ENCODE measurements around the gene NTRK3.

Gene NTRK3

GRCh38 chr15:88091444-88092016 lies 165.0 kb downstream of the NTRK3 start:
- no peaks in the 10 kb centered on the region for H3K36me3 ChIP-seq (ENCODE audit: control insufficient read depth, insufficient read depth, low read length)
- no peaks in the 10 kb centered on the region for H3K9me3 ChIP-seq (ENCODE audit: control insufficient read depth, low read length)
- no peak overlapping the region for H3K9ac ChIP-seq (ENCODE audit: low read length)
- H3K4me3 ChIP-seq (ENCODE audit: low read length), result no peak overlapping the region
- no peaks in the 10 kb centered on the region for H3K27me3 ChIP-seq (ENCODE audit: control insufficient read depth, insufficient read depth, low read length)
- H3K4me1 ChIP-seq (ENCODE audit: control insufficient read depth, insufficient read depth, low read length), result no peaks in the 10 kb centered on the region

GRCh38 chr15:88090481-88091011 lies 166.0 kb downstream of the NTRK3 start:
- no peak overlapping the region for H3K4me3 ChIP-seq (ENCODE audit: low read length)

GRCh38 chr15:88089731-88090130 lies 166.8 kb downstream of the NTRK3 start:
- Histone ChIP-seq H3K4me1 (ENCODE audit: control insufficient read depth, insufficient read depth, low read length) (no peaks in the 10 kb centered on the region), H3K9ac (ENCODE audit: low read length) (no peak overlapping the region), H3K4me3 (ENCODE audit: low read length) (no peak overlapping the region), H3K36me3 (ENCODE audit: control insufficient read depth, insufficient read depth, low read length) (no peaks in the 10 kb centered on the region), H3K27me3 (ENCODE audit: control insufficient read depth, insufficient read depth, low read length) (no peaks in the 10 kb centered on the region), H3K9me3 (ENCODE audit: control insufficient read depth, low read length) (no peaks in the 10 kb centered on the region)

More at GRCh38 chr15:88090481-88091011, 166.0 kb downstream of the NTRK3 start:
- no peaks in the 10 kb centered on the region for H3K4me1 ChIP-seq (ENCODE audit: control insufficient read depth, insufficient read depth, low read length)
- no peaks in the 10 kb centered on the region for H3K36me3 ChIP-seq (ENCODE audit: control insufficient read depth, insufficient read depth, low read length)
- no peaks in the 10 kb centered on the region for H3K9me3 ChIP-seq (ENCODE audit: control insufficient read depth, low read length)
- H3K9ac ChIP-seq (ENCODE audit: low read length), result no peak overlapping the region
- H3K27me3 ChIP-seq (ENCODE audit: control insufficient read depth, insufficient read depth, low read length), result no peaks in the 10 kb centered on the region

GRCh38 chr15:88089024-88089620 lies 167.4 kb downstream of the NTRK3 start:
- no peaks in the 10 kb centered on the region for H3K9me3 ChIP-seq (ENCODE audit: control insufficient read depth, low read length)
- H3K4me3 ChIP-seq (ENCODE audit: low read length), result no peak overlapping the region
- no peaks in the 10 kb centered on the region for H3K27me3 ChIP-seq (ENCODE audit: control insufficient read depth, insufficient read depth, low read length)
- no peaks in the 10 kb centered on the region for H3K36me3 ChIP-seq (ENCODE audit: control insufficient read depth, insufficient read depth, low read length)
- no peaks in the 10 kb centered on the region for H3K4me1 ChIP-seq (ENCODE audit: control insufficient read depth, insufficient read depth, low read length)
- no peak overlapping the region for H3K9ac ChIP-seq (ENCODE audit: low read length)

GRCh38 chr15:88083811-88084760 lies 172.5 kb downstream of the NTRK3 start:
- Histone ChIP-seq H3K4me3 (ENCODE audit: low read length) (no peak overlapping the region), H3K4me1 (ENCODE audit: control insufficient read depth, insufficient read depth, low read length) (no peaks in the 10 kb centered on the region), H3K36me3 (ENCODE audit: control insufficient read depth, insufficient read depth, low read length) (no peaks in the 10 kb centered on the region), H3K9me3 (ENCODE audit: control insufficient read depth, low read length) (no peaks in the 10 kb centered on the region), H3K9ac (ENCODE audit: low read length) (no peak overlapping the region), H3K27me3 (ENCODE audit: control insufficient read depth, insufficient read depth, low read length) (no peaks in the 10 kb centered on the region)

GRCh38 chr15:88080616-88081015 lies 175.9 kb downstream of the NTRK3 start:
- Histone ChIP-seq H3K4me1 (ENCODE audit: control insufficient read depth, insufficient read depth, low read length) (no peaks in the 10 kb centered on the region), H3K9me3 (ENCODE audit: control insufficient read depth, low read length) (no peaks in the 10 kb centered on the region), H3K4me3 (ENCODE audit: low read length) (no peak overlapping the region), H3K36me3 (ENCODE audit: control insufficient read depth, insufficient read depth, low read length) (no peaks in the 10 kb centered on the region), H3K9ac (ENCODE audit: low read length) (no peak overlapping the region), H3K27me3 (ENCODE audit: control insufficient read depth, insufficient read depth, low read length) (no peaks in the 10 kb centered on the region)

GRCh38 chr15:88077296-88078020 lies 179.1 kb downstream of the NTRK3 start:
- no peaks in the 10 kb centered on the region for H3K9me3 ChIP-seq (ENCODE audit: control insufficient read depth, low read length)

GRCh38 chr15:88076328-88076727 lies 180.2 kb downstream of the NTRK3 start:
- H3K27me3 ChIP-seq (ENCODE audit: control insufficient read depth, insufficient read depth, low read length), result no peaks in the 10 kb centered on the region
- H3K9me3 ChIP-seq (ENCODE audit: control insufficient read depth, low read length), result no peaks in the 10 kb centered on the region
- no peak overlapping the region for H3K4me3 ChIP-seq (ENCODE audit: low read length)
- no peaks in the 10 kb centered on the region for H3K36me3 ChIP-seq (ENCODE audit: control insufficient read depth, insufficient read depth, low read length)
- no peak overlapping the region for H3K9ac ChIP-seq (ENCODE audit: low read length)
- no peaks in the 10 kb centered on the region for H3K4me1 ChIP-seq (ENCODE audit: control insufficient read depth, insufficient read depth, low read length)

More at GRCh38 chr15:88077296-88078020, 179.1 kb downstream of the NTRK3 start:
- Histone ChIP-seq H3K4me1 (ENCODE audit: control insufficient read depth, insufficient read depth, low read length) (no peaks in the 10 kb centered on the region), H3K4me3 (ENCODE audit: low read length) (no peak overlapping the region), H3K9ac (ENCODE audit: low read length) (no peak overlapping the region), H3K36me3 (ENCODE audit: control insufficient read depth, insufficient read depth, low read length) (no peaks in the 10 kb centered on the region), H3K27me3 (ENCODE audit: control insufficient read depth, insufficient read depth, low read length) (no peaks in the 10 kb centered on the region)

- H3K36me3 ChIP-seq (ENCODE audit: control insufficient read depth, insufficient read depth, low read length), result no peaks in the 10 kb centered on the region
- no peak overlapping the region for H3K9ac ChIP-seq (ENCODE audit: low read length)
- no peaks in the 10 kb centered on the region for H3K4me1 ChIP-seq (ENCODE audit: control insufficient read depth, insufficient read depth, low read length)
- no peaks in the 10 kb centered on the region for H3K9me3 ChIP-seq (ENCODE audit: control insufficient read depth, low read length)
- H3K27me3 ChIP-seq (ENCODE audit: control insufficient read depth, insufficient read depth, low read length), result no peaks in the 10 kb centered on the region
- H3K4me3 ChIP-seq (ENCODE audit: low read length), result no peak overlapping the region
Measured at GRCh38 chr15:88075102-88075501, 181.4 kb downstream of the NTRK3 start.

- no peaks in the 10 kb centered on the region for H3K36me3 ChIP-seq (ENCODE audit: control insufficient read depth, insufficient read depth, low read length)
- H3K27me3 ChIP-seq (ENCODE audit: control insufficient read depth, insufficient read depth, low read length), result no peaks in the 10 kb centered on the region
- H3K9ac ChIP-seq (ENCODE audit: low read length), result no peak overlapping the region
- H3K9me3 ChIP-seq (ENCODE audit: control insufficient read depth, low read length), result no peaks in the 10 kb centered on the region
- no peaks in the 10 kb centered on the region for H3K4me1 ChIP-seq (ENCODE audit: control insufficient read depth, insufficient read depth, low read length)
- H3K4me3 ChIP-seq (ENCODE audit: low read length), result no peak overlapping the region
Measured at GRCh38 chr15:88074386-88074785, 182.2 kb downstream of the NTRK3 start.

GRCh38 chr15:88073391-88073691 lies 183.2 kb downstream of the NTRK3 start:
- no peak overlapping the region for H3K9ac ChIP-seq (ENCODE audit: low read length)
- no peaks in the 10 kb centered on the region for H3K9me3 ChIP-seq (ENCODE audit: control insufficient read depth, low read length)
- H3K4me1 ChIP-seq (ENCODE audit: control insufficient read depth, insufficient read depth, low read length), result no peaks in the 10 kb centered on the region
- H3K36me3 ChIP-seq (ENCODE audit: control insufficient read depth, insufficient read depth, low read length), result no peaks in the 10 kb centered on the region
- H3K4me3 ChIP-seq (ENCODE audit: low read length), result no peak overlapping the region
- H3K27me3 ChIP-seq (ENCODE audit: control insufficient read depth, insufficient read depth, low read length), result no peaks in the 10 kb centered on the region
